ENCODE results near the gene PDGFD.

DNA sequence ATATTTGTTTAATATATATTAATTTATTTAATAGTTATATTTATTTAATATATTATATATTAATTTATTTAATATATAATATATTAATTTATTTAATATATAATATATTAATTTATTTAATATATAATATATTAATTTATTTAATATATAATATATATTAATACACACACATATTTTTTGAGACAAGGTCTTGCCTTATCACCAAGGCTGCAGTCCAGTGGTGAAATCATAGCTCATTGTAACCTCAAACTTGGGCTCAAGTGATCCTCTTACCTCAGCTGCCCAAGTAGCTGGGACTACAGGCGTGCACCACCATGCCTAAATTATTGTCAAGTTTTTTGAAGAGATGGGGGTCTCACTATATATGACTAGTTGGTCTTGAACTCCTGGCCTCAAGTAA, 178.9 kb downstream of the PDGFD start:
- TF ChIP-seq, protein P1, sequence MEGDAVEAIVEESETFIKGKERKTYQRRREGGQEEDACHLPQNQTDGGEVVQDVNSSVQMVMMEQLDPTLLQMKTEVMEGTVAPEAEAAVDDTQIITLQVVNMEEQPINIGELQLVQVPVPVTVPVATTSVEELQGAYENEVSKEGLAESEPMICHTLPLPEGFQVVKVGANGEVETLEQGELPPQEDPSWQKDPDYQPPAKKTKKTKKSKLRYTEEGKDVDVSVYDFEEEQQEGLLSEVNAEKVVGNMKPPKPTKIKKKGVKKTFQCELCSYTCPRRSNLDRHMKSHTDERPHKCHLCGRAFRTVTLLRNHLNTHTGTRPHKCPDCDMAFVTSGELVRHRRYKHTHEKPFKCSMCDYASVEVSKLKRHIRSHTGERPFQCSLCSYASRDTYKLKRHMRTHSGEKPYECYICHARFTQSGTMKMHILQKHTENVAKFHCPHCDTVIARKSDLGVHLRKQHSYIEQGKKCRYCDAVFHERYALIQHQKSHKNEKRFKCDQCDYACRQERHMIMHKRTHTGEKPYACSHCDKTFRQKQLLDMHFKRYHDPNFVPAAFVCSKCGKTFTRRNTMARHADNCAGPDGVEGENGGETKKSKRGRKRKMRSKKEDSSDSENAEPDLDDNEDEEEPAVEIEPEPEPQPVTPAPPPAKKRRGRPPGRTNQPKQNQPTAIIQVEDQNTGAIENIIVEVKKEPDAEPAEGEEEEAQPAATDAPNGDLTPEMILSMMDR (optimal IDR thresholded peaks at IDR 0.05 in 1 of 3, IDR thresholded peaks at IDR 0.05 in 1 of 3, conservative IDR thresholded peaks at IDR 0.05 in 1 of 3; ENCODE audit: extremely low read depth in 1 of 3, insufficient read depth in 2 of 3, low read length in 3 of 3): no peak
- no peak for TF ChIP-seq EZH2 (IDR thresholded peaks at IDR 0.05; ENCODE audit: low read length)
